Measurements from ENCODE around the gene TOR1B.

Gene TOR1B

GRCh38 chr9:129835860-129836223 lies 32.9 kb downstream of the TOR1B start:
- Mint-ChIP-seq H3K4me3 (peak overlapping the region; percentile 92), H3K36me3 (ENCODE audit: low read depth) (peaks cover 38% of the 10 kb centered on the region), H3K27ac (peak overlapping the region; percentile 96), H3K27me3 (ENCODE audit: low read depth) (no peaks in the 10 kb centered on the region), H3K4me1 (ENCODE audit: low read depth) (peaks cover 49% of the 10 kb centered on the region), H3K9me3 (no peaks in the 10 kb centered on the region)

GRCh38 chr9:129836311-129837007 lies 33.5 kb downstream of the TOR1B start:
- Mint-ChIP-seq H3K27me3 (ENCODE audit: low read depth) (no peaks in the 10 kb centered on the region), H3K9me3 (no peaks in the 10 kb centered on the region), H3K4me3 (peak overlapping the region; percentile 92), H3K36me3 (ENCODE audit: low read depth) (peaks cover 40% of the 10 kb centered on the region), H3K4me1 (ENCODE audit: low read depth) (peaks cover 54% of the 10 kb centered on the region), H3K27ac (peak overlapping the region; percentile 96)

- Mint-ChIP-seq H3K4me1 (ENCODE audit: low read depth) (peaks cover 52% of the 10 kb centered on the region), H3K27me3 (ENCODE audit: low read depth) (no peaks in the 10 kb centered on the region), H3K36me3 (ENCODE audit: low read depth) (peaks cover 34% of the 10 kb centered on the region), H3K27ac (peak overlapping the region; percentile 93), H3K4me3 (peak overlapping the region; percentile 84), H3K9me3 (no peaks in the 10 kb centered on the region)
Observed at GRCh38 chr9:129838707-129839259, 35.8 kb downstream of the TOR1B start.

GRCh38 chr9:129839324-129840023 lies 36.5 kb downstream of the TOR1B start:
- Mint-ChIP-seq H3K27ac (peak overlapping the region; percentile 93), H3K36me3 (ENCODE audit: low read depth) (peaks cover 30% of the 10 kb centered on the region), H3K9me3 (no peaks in the 10 kb centered on the region), H3K4me3 (peak overlapping the region; percentile 84), H3K27me3 (ENCODE audit: low read depth) (no peaks in the 10 kb centered on the region), H3K4me1 (ENCODE audit: low read depth) (peaks cover 45% of the 10 kb centered on the region)

GRCh38 chr9:129840034-129840433 lies 37.0 kb downstream of the TOR1B start:
- Mint-ChIP-seq H3K4me3 (peak overlapping the region; percentile 10), H3K36me3 (ENCODE audit: low read depth) (peaks cover 27% of the 10 kb centered on the region), H3K9me3 (no peaks in the 10 kb centered on the region), H3K27me3 (ENCODE audit: low read depth) (no peaks in the 10 kb centered on the region), H3K27ac (peak overlapping the region; percentile 31), H3K4me1 (ENCODE audit: low read depth) (peaks cover 46% of the 10 kb centered on the region)

- peaks cover 52% of the 10 kb centered on the region for H3K4me1 Mint-ChIP-seq (ENCODE audit: low read depth)
- no peak overlapping the region for H3K27ac Mint-ChIP-seq
- H3K36me3 Mint-ChIP-seq (ENCODE audit: low read depth) = peaks cover 29% of the 10 kb centered on the region
- no peaks in the 10 kb centered on the region for H3K27me3 Mint-ChIP-seq (ENCODE audit: low read depth)
- H3K4me3 Mint-ChIP-seq = no peak overlapping the region
- no peaks in the 10 kb centered on the region for H3K9me3 Mint-ChIP-seq
Observed at GRCh38 chr9:129841071-129841470, 38.1 kb downstream of the TOR1B start.

GRCh38 chr9:129845373-129845772 lies 42.4 kb downstream of the TOR1B start:
- peak overlapping the region; percentile 90 for H3K27ac Mint-ChIP-seq

GRCh38 chr9:129848712-129849441 lies 45.9 kb downstream of the TOR1B start:
- peaks cover 38% of the 10 kb centered on the region for H3K36me3 Mint-ChIP-seq (ENCODE audit: low read depth)
- H3K9me3 Mint-ChIP-seq = no peaks in the 10 kb centered on the region
- no peaks in the 10 kb centered on the region for H3K27me3 Mint-ChIP-seq (ENCODE audit: low read depth)
- H3K4me3 Mint-ChIP-seq = no peak overlapping the region
- H3K4me1 Mint-ChIP-seq (ENCODE audit: low read depth) = peaks cover 25% of the 10 kb centered on the region
- no peak overlapping the region for H3K27ac Mint-ChIP-seq

More at GRCh38 chr9:129845373-129845772, 42.4 kb downstream of the TOR1B start:
- peaks cover 17% of the 10 kb centered on the region for H3K36me3 Mint-ChIP-seq (ENCODE audit: low read depth)
- H3K4me1 Mint-ChIP-seq (ENCODE audit: low read depth) = peaks cover 21% of the 10 kb centered on the region
- H3K4me3 Mint-ChIP-seq = peak overlapping the region; percentile 60
- H3K27me3 Mint-ChIP-seq (ENCODE audit: low read depth) = no peaks in the 10 kb centered on the region
- no peaks in the 10 kb centered on the region for H3K9me3 Mint-ChIP-seq

- Mint-ChIP-seq H3K4me1 (ENCODE audit: low read depth) (peaks cover 33% of the 10 kb centered on the region), H3K27me3 (ENCODE audit: low read depth) (no peaks in the 10 kb centered on the region), H3K36me3 (ENCODE audit: low read depth) (peaks cover 48% of the 10 kb centered on the region), H3K9me3 (no peaks in the 10 kb centered on the region), H3K4me3 (no peak overlapping the region), H3K27ac (no peak overlapping the region)
Observed at GRCh38 chr9:129849901-129850300, 46.9 kb downstream of the TOR1B start.

- Mint-ChIP-seq H3K9me3 (no peaks in the 10 kb centered on the region), H3K27ac (peak overlapping the region; percentile 45), H3K27me3 (ENCODE audit: low read depth) (no peaks in the 10 kb centered on the region), H3K4me1 (ENCODE audit: low read depth) (peaks cover 33% of the 10 kb centered on the region), H3K4me3 (no peak overlapping the region), H3K36me3 (ENCODE audit: low read depth) (peaks cover 52% of the 10 kb centered on the region)
Observed at GRCh38 chr9:129850821-129851550, 48.0 kb downstream of the TOR1B start.

GRCh38 chr9:129851821-129852220 lies 48.8 kb downstream of the TOR1B start:
- Mint-ChIP-seq H3K36me3 (ENCODE audit: low read depth) (peaks cover 58% of the 10 kb centered on the region), H3K4me3 (no peak overlapping the region), H3K27ac (peak overlapping the region; percentile 49), H3K4me1 (ENCODE audit: low read depth) (peaks cover 38% of the 10 kb centered on the region), H3K9me3 (no peaks in the 10 kb centered on the region), H3K27me3 (ENCODE audit: low read depth) (no peaks in the 10 kb centered on the region)

GRCh38 chr9:129852579-129852978 lies 49.6 kb downstream of the TOR1B start:
- Mint-ChIP-seq H3K4me3 (no peak overlapping the region), H3K4me1 (ENCODE audit: low read depth) (peaks cover 43% of the 10 kb centered on the region), H3K9me3 (no peaks in the 10 kb centered on the region), H3K36me3 (ENCODE audit: low read depth) (peaks cover 65% of the 10 kb centered on the region), H3K27ac (no peak overlapping the region), H3K27me3 (ENCODE audit: low read depth) (no peaks in the 10 kb centered on the region)

- H3K27me3 Mint-ChIP-seq (ENCODE audit: low read depth) = no peaks in the 10 kb centered on the region
- peaks cover 43% of the 10 kb centered on the region for H3K4me1 Mint-ChIP-seq (ENCODE audit: low read depth)
- peaks cover 68% of the 10 kb centered on the region for H3K36me3 Mint-ChIP-seq (ENCODE audit: low read depth)
- no peak overlapping the region for H3K4me3 Mint-ChIP-seq
- peak overlapping the region; percentile 55 for H3K27ac Mint-ChIP-seq
- H3K9me3 Mint-ChIP-seq = no peaks in the 10 kb centered on the region
Observed at GRCh38 chr9:129853614-129854013, 50.6 kb downstream of the TOR1B start.

- Mint-ChIP-seq H3K4me1 (ENCODE audit: low read depth) (peaks cover 44% of the 10 kb centered on the region), H3K27me3 (ENCODE audit: low read depth) (no peaks in the 10 kb centered on the region), H3K9me3 (no peaks in the 10 kb centered on the region), H3K27ac (peak overlapping the region; percentile 74), H3K36me3 (ENCODE audit: low read depth) (peaks cover 69% of the 10 kb centered on the region), H3K4me3 (peak overlapping the region; percentile 27)
Observed at GRCh38 chr9:129854588-129855110, 51.7 kb downstream of the TOR1B start.

Data from T-helper 1 cell treated with Interleukin-12 subunit alpha and Interleukin-12 subunit beta and Interleukin-4 antibody, amounts not matched to agents 30 μg/mL and 1 μg/mL, for 36 hours (primary cell).